T-helper 2 cell treated with Interferon-gamma antibody and Interleukin-4, amounts not matched to agents 100 ng/mL and 5 ng/mL, for 36 hours (primary cell): Measurements from ENCODE around the gene ZIC5. TPM values are rescaled to one million over a fixed set of nuclear protein-coding genes. Genes with fewer than 3 reads are reported as not detected.

ENCODE experiments used
- intact Hi-C: fragments of 100-400 bp; cut with micrococcal nuclease; formaldehyde crosslinking; loops from one replicate; pipeline ENCODE4 v1.15.1; 2023
- total RNA-seq: library from RNA; stranded (reverse); gene quantifications from 2 replicates; pipeline ENCODE4 v1.2.3, GENCODE V29; 2022

Gene ZIC5
- total RNA-seq, 1 donor from 2014 or later = not detected

DNA sequence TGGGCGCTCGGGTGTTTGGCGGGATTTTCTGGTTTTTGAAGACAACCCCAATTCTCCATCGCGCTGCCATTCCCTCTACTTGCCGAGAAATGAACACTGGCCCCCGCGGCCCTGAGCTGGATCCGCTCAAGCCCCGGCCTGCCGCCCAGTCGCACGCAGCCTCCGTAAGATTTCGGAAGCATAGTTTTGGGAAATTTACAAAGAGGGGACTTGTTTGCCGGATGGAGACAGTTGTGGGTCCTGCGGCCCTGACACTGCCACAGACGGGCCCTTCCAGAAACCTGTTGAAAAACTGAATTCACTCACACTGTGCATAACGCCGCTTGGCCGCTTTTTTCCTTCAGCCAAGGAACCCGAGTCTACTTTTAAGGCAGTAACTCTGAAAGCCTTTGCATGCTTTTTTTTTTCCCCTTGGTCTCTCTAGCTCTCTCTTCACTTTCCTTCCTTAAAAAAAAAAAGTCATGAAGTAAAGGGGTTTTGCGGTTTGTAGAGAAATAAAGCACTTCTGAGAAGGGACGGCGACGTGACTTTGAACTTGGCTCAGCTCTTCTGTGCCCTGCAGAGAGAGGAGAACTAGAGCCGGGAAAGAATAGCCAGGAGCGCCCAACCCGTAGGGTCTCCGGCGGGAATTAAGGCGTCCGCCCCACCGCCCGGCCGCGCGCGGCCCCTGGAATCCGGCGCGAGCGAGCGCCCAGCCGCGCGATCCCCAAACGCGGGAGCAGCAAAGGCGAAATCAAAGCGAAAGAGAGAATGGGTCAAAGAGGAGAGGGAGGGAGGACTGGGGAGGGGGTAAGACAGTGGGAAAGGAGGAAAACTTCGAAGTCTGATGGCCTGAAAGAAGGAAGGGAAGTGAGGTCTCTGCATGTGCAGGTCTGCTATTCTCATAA, 6.6 kb upstream of the ZIC5 start:
- intact Hi-C loops = no loop called here

GRCh38 chr13:99977334-99977911, 5.9 kb upstream of the ZIC5 start:
- intact Hi-C loops = no loop called here

DNA sequence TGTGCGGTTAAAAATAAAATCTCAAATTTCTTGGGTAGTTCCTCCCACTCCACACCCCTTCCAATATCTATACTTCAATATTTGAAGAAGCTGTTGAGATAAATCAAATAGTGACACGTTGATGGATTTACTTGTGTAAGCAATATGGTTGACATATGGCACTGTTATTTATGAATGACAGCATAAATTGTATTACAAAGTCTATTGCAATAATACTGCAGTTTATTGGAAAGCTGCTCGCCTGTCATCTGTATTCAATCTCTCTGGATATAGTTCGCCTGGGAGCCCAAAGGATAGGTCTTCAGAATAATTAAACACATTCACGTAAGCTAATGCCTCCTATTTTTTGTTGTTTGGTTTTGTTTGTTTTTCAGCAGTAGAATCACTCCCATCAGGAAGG, 5.0 kb upstream of the ZIC5 start:
- intact Hi-C loops = no loop called here

DNA sequence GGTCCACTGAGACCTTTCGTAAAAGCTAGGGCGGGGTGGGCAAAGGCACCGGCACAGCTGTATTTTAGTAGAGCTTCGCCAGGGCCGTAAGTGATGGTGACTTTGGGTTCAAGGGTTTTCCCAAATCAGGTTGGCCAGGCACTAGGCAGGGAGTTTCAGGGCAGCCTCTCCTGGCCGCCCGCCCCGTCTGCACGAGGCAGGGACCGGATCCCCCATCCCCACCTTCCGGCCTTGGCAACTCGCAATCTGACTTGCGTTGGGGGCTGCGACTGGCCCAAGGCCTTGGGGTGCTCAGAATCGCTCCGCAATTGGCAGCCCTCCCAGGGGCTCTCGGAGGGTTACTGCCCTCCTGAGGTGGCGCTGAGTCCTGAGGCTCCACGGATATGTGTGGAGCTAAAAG, 4.1 kb upstream of the ZIC5 start:
- intact Hi-C loops = loop anchor here (2.0 kb wide), 1 partner anchor 19 kb away; no protein-coding TSS in a partner anchor

DNA sequence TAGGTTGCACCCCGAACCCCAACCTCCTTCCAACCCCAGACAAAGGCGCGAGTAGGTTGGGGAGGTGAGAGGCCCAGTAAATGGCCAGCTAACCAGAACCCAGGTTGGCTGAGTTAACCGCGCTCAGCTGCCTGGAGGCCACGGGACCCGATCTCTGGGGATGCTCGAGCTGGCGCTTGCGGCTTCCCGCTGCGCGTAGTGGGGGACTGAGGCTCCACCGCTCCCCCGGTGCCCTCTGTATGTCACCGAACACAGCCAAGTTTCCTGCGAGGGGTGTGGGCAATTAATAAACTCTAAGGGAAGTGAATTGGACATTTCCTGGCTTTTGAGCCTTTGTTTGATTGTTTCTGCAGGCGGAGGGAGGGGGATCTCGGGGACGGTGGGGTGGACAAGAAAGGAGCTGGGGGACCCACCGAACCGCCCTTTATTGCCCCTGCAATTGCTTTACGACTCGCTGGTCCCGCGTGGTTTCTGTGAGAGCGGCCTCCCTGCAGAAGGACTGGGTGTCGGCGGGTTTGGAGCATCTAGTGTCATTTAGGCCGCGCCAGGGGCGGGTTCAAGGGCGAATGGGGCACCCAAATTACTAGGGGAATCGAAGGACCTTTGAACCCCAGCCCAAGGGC, 3.5 kb upstream of the ZIC5 start:
- intact Hi-C loops = loop anchor here (2.0 kb wide), 1 partner anchor 18 kb away; no protein-coding TSS in a partner anchor

DNA sequence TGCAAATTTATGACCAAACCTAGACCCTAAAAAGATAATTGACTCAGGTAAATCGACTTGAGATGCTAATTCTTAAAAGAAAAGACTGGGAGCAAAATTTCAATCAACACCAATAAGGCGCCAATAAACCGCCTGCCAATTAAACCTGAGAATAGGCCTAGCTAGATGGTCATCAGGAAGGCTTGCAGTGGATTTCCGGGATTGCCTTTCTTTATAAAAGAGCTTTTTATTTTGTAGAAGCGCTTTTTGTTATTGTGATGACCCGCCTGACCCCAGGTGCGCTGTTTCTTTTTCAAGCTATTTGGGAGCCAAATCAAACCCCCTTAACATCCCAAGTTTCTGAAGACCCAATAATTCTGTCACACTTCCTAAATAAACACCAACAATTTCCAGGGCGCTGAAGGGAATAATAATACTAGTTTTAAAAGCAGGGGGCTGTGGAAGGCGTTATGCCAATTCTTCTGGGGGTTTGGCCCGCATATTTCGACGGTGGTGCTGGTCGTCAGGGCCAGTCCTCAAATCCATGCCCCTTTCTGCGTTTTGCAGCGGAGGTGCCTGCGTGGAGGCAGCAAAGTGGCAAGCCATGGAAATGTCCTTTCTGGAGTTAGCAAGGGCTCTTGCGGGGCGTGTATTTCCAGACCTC, 2.9 kb upstream of the ZIC5 start:
- intact Hi-C loops = loop anchor here (2.0 kb wide), 1 partner anchor 18 kb away; no protein-coding TSS in a partner anchor

DNA sequence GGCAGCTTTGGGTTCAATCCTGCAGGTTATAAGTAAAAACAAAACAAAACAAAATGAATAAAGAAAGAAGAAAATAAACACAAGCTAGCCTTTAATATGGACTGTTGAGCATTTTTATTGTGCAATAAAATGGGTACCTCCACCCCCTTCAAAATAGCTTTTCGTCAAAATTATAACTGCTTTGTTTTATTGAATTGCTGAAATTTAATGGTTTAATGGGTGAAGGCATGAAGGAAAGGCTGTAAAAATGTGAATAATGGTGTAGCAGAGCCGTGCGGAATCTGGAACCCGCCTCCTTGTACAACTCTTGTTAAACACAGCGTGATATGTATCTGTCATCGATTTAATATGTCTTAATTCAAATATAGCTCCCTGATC, 2.2 kb upstream of the ZIC5 start:
- intact Hi-C loops = loop anchor here (2.0 kb wide), 1 partner anchor 17 kb away; no protein-coding TSS in a partner anchor

DNA sequence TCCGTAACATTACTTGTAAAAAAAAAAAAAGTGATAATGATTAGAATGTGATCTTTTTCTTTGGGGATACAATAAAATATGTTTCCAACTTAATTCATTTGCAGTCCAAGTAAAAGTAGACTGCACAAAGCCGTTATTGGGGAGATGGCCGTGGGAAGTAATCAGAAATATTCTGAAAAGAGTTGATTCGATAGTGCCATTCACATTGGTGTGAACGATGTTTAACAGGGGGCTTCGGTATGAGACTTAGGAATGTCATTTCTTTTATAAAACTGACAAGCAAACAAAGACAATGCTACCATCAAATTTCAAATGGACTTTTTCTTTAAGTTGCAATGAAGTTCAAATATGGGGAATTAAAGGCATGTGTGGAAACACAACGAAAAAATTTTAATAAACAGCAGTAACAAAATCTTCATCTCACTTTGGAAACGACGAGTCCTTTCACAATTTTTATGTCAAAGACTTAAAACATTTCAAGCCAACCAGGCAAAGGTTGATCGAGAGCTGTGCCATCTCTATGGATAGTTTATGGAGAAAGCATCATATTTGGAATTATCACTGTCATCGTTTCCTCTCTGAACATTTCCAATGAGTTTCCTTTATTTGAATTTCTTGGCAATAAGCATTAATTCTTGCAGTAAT, 1.7 kb upstream of the ZIC5 start:
- intact Hi-C loops = no loop called here

- intact Hi-C loops = loop anchor here (1.0 kb wide), 1 partner anchor 8 kb away; no protein-coding TSS in a partner anchor
These were observed 694 bp upstream of the ZIC5 start for GRCh38 chr13:99972190-99972731.

- intact Hi-C loops = loop anchor here (2.0 kb wide), 1 partner anchor 22 kb away; no protein-coding TSS in a partner anchor
These were observed 654 bp downstream of the ZIC5 start for GRCh38 chr13:99970651-99971575.

GRCh38 chr13:99969919-99970650, 1.5 kb downstream of the ZIC5 start:
- intact Hi-C loops = loop anchor here (2.0 to 10.0 kb wide), 3 partner anchors 13 to 75 kb away; no protein-coding TSS in a partner anchor

DNA sequence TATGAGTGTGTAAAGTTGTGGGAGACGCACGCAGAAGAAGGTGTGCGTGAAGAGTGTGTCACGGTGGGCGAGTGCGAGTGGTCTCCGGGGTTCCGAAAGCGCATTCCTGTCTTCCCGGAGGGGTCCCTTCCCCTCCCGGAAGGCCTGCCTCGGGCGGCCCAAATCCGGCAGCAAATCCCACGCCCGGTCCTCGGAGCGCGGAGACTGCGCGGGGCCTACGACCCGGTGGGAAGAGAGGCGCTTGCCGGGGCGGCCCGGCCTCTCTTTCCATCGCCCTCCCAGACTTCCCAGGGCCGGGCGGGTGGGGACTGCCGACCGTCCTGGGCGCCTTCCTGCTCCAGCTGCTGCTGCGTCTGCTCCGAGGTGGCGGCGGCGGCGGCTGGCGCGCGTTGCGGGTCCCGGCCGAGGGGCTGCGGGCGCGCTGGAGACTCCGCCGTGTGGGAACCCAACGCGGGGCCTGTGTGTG, 2.1 kb downstream of the ZIC5 start:
- intact Hi-C loops = loop anchor here (2.0 to 10.0 kb wide), 2 partner anchors 13 to 75 kb away; no protein-coding TSS in a partner anchor

DNA sequence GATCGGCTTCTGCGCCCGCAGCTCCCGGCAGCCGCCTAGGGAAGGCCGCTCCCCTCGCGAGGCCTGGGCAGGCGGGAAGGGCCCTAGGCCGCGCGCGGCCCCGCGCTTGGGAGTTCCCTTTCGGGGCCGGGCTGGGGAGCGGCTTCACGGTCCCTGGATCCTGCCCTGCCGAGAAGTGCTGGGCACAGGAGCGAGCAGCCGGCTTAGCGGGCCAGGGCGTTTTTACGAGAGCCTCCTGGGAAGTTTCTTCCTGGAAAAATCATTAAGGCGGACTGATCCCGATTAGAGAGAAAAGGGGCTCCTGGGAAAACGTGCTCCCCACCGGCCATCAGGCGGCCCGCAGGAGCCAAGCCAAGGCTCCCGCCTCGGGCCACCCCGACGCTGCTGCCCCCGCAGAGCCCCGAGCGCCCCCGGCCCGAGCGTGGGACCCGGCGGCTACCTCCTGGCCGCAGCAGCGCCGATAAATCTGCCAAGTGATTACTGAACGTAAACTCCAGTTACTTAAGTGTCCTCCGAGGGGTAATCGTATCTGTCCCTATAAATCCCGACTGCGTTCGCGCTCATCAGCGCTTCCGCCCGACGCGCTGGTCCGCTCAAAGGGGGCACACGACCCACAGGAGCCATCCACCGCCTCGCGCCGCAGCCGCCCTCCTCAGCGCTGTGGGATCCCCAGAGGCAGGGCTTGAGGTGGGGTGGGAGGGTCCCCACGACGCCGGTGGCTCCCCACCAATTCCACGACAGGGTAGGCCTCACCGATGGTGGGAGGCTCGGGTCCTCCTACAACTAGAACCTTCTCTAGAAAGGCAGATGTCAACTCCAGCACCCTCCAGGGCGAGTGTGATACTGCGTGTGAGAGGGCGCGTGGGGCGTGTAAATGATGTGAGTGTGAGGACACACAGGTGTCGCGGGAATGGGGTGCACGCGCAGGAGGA, 2.8 kb downstream of the ZIC5 start:
- intact Hi-C loops = loop anchor here (1.0 to 10.0 kb wide), 3 partner anchors 8 to 74 kb away; no protein-coding TSS in a partner anchor

DNA sequence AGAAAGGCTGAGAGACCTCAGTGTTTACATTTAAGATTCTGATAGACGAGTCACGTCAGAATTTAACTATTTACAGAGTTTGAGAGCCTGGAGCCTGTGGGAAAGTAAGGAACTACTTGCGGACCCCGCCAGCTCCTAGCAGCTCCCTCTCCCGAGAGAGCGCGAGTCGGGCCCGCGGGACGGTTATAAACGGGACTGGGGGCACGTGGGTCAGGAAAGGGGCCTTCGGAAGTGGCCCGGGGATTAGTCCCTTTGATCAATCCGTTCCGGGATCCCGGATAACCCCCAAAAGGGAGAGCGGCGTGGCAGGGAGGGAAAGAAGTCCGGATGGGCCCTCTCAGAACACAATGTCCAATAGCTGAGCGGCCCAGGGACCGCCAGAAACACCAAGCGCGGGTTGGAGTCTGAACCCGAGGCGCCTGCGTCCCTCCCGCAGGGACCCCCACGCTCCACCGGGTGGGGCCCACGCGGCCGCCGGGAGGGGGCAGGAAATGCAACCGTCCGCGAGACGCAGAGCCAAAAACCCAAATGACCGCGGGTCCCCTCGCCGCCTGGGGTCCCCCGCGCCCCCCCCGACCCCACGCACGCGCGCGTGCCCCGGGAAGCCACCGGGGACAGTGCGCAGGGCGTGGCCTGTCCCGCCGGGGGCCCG, 3.6 kb downstream of the ZIC5 start:
- intact Hi-C loops = loop anchor here (1.0 to 10.0 kb wide), 3 partner anchors 8 to 73 kb away; no protein-coding TSS in a partner anchor

DNA sequence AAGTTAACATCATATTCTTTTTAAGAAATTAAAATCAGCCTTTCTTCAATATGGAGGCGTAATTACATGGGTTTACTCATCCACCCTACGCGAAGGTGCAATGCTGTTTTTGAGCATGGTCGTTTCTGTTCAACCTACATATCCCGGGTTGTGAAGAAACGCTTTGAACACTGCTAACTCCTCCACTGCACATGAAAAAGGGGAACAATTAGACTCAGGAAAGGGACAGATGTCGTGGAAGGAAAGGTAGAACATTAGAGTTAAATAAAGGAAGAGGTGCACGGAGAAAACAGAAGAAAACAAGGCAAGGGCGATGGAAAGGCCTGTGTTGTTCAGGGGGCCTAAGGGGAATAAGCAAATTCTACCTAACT, 4.1 kb downstream of the ZIC5 start:
- intact Hi-C loops = loop anchor here (10.0 kb wide), 1 partner anchor 73 kb away; no protein-coding TSS in a partner anchor

DNA sequence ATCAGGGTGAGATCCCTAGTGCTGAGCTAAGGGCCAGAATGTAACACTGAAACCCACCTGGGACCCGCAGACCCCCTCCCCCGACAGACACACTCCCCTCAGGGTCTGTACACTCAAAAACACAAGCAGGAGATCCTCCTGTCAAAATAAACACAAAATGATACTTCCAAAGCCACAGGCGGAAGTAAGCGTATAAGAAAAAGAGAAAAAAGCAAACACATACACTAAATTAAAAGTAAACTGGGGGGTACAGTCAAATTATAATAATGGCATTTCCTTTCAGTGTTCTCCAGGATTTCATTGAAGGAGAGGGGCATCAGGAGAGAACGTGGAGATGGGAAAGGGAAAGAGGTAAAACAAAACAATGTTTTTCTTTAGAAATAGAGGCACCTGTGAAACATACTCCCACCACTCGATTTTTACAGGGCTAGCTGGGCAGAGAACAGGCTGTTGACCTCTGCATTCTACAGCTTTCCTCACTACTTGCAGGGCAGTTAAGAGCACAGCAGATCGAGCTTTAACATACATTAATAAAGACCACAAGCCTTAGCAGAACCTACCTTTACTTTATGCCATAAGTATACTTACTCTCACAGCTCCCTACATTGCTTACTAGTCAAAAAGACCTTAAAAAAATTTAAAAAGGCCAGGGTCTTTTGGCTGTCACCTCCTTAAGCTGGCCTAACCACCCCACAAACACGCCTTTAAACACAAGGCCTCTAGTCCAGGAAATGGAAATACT, 5.3 kb downstream of the ZIC5 start:
- intact Hi-C loops = loop anchor here (10.0 kb wide), 1 partner anchor 71 kb away; no protein-coding TSS in a partner anchor
